HCT116 (cell line): Measurements from ENCODE around the gene MBD3L5. TPM values are rescaled to one million over a fixed set of nuclear protein-coding genes. Genes with fewer than 3 reads are reported as not detected.

Experiments
- ATAC-seq: fragments of 200-7000 bp; cut with Tn5 transposase; 2 replicates; pipeline ENCODE4 v1.9.1; 2020; ENCODE audit warnings: mild to moderate bottlenecking, moderate library complexity
- BruUV-seq: library from RNA; stranded (reverse); fragments of 400-500 nt; replicated peaks from 2 replicates; lab custom pipeline; 2021; lab: Mats Ljungman, UMichigan
- CTCF ChIA-PET: fragments of 300-600 bp; sonication (Branson Sonifier 250); formaldehyde crosslinking; loops from one replicate; lab custom pipeline; 2021; ENCODE audit warnings: antibody characterized with exemption; lab: Charles Lee
- POLR2A ChIA-PET: fragments of 300-600, 350-600 bp; sonication (Branson Sonifier 250); formaldehyde crosslinking; loops from one replicate; lab custom pipeline; 2021; ENCODE audit warnings: antibody characterized with exemption; lab: Charles Lee
- RAD21 ChIA-PET, 2 experiments: fragments of 300-600 bp; sonication (Branson Sonifier 250); formaldehyde crosslinking; loops; one replicate each; lab custom pipeline; 2023; ENCODE audit warnings: low total read pairs in 2 of 2; ENCODE audit not compliant: uncharacterized antibody in 2 of 2, unreplicated experiment in 2 of 2, low non-redundant PET in 1 of 2; lab: Charles Lee
- DNase-seq: peaks from one replicate; pipeline ENCODE4 v3.0.0-alpha.2; 2010; ENCODE audit warnings: low read depth, low spot score
- H2AFZ ChIP-seq: fragments of 200-600 bp; shearing (Covaris generic), sonication (generic); 2 replicates; pipeline ENCODE4 v1.6.1; 2017; ENCODE audit warnings: low read depth, mixed run types, mixed read lengths, antibody characterized with exemption, low read length; ENCODE audit not compliant: poor library complexity, severe bottlenecking
- H3K27ac ChIP-seq: 2 replicates; pipeline ENCODE4 v1.5.1; 2012; ENCODE audit warnings: low read depth, low read length
- H3K27me3 ChIP-seq: fragments of 200-600 bp; sonication (generic); 2 replicates; pipeline ENCODE4 v1.6.1; 2016; ENCODE audit warnings: mixed run types, low read length, mixed read lengths; ENCODE audit not compliant: insufficient read depth
- H3K36me3 ChIP-seq, 2 experiments: fragments of 200-500 bp in 1 of 2; fragments of 200-600 bp in 1 of 2; sonication (Bioruptor generic) in 1 of 2; sonication (generic) in 1 of 2; 2 replicates each; pipeline versions ENCODE4 v1.5.1 to v1.6.1; 2014 to 2016; ENCODE audit warnings: low read length in 2 of 2, inconsistent platforms in 1 of 2, mixed read lengths in 1 of 2, mixed run types in 1 of 2; ENCODE audit not compliant: insufficient read depth in 2 of 2, control insufficient read depth in 1 of 2
- H3K4me1 ChIP-seq, 2 experiments: fragments of 200-600 bp in 1 of 2; sonication (generic) in 1 of 2; 2 replicates each; pipeline versions ENCODE4 v1.5.1 to v1.6.1; 2012 to 2017; ENCODE audit warnings: low read length in 2 of 2, inconsistent platforms in 1 of 2, mild to moderate bottlenecking in 1 of 2, mixed read lengths in 1 of 2, mixed run types in 1 of 2, moderate library complexity in 1 of 2; ENCODE audit not compliant: insufficient read depth in 2 of 2, control insufficient read depth in 1 of 2
- H3K4me2 ChIP-seq: fragments of 200-600 bp; sonication (generic); 2 replicates; pipeline ENCODE4 v1.6.1; 2017; ENCODE audit warnings: mixed run types, low read length, mixed read lengths
- H3K4me3 ChIP-seq, 2 experiments: fragments of 200-600 bp in 1 of 2; sonication (generic) in 1 of 2; replicated peaks in 1 of 2; 2 replicates each; pipeline ENCODE4 v1.5.1; 2011 to 2016; ENCODE audit warnings: low read length in 2 of 2, control low read depth in 1 of 2, low read depth in 1 of 2, mild to moderate bottlenecking in 1 of 2, mixed read lengths in 1 of 2, mixed run types in 1 of 2
- H3K79me2 ChIP-seq: fragments of 200-600 bp; sonication (generic); 2 replicates; pipeline ENCODE4 v1.6.1; 2017; ENCODE audit warnings: mild to moderate bottlenecking, mixed run types, low read length, moderate library complexity, mixed read lengths; ENCODE audit not compliant: insufficient read depth
- H3K9ac ChIP-seq: fragments of 200-600 bp; sonication (generic); 2 replicates; pipeline ENCODE4 v1.6.1; 2016; ENCODE audit warnings: low read length, mixed read lengths
- H3K9me2 ChIP-seq: fragments of 200-600 bp; sonication (generic), shearing (Covaris generic); 2 replicates; pipeline ENCODE4 v1.6.1; 2017; ENCODE audit warnings: mixed run types, mild to moderate bottlenecking, moderate library complexity; ENCODE audit not compliant: insufficient read depth
- H3K9me3 ChIP-seq, 2 experiments: fragments of 200-500 bp in 1 of 2; fragments of 200-600 bp in 1 of 2; sonication (Bioruptor generic) in 1 of 2; sonication (generic) in 1 of 2; 2 replicates each; pipeline ENCODE4 v1.6.1; 2014 to 2017; ENCODE audit warnings: low read length in 2 of 2, mixed read lengths in 2 of 2, inconsistent platforms in 1 of 2, low read depth in 1 of 2, mild to moderate bottlenecking in 1 of 2, mixed run types in 1 of 2, moderate library complexity in 1 of 2; ENCODE audit not compliant: control insufficient read depth in 1 of 2, insufficient read depth in 1 of 2
- H4K20me1 ChIP-seq: fragments of 200-600 bp; sonication (generic), shearing (Covaris generic); 2 replicates; pipeline ENCODE4 v1.6.1; 2017; ENCODE audit warnings: mixed run types, mild to moderate bottlenecking, moderate library complexity; ENCODE audit not compliant: insufficient read depth
- CTCF ChIP-seq, 3 experiments: fragments of 200-600 bp in 1 of 3; sonication (generic) in 1 of 3; IDR thresholded peaks in 2 of 3; conservative IDR thresholded peaks in 1 of 3; 2 replicates each; pipeline ENCODE4 v1.5.1; 2012 to 2017; ENCODE audit warnings: low read depth in 2 of 3, low read length in 2 of 3, antibody characterized with exemption in 1 of 3, borderline replicate concordance in 1 of 3, control low read depth in 1 of 3, mild to moderate bottlenecking in 1 of 3, mixed read lengths in 1 of 3, mixed run types in 1 of 3, moderate library complexity in 1 of 3; ENCODE audit not compliant: insufficient read depth in 1 of 3
- POLR2AphosphoS5 ChIP-seq: IDR thresholded peaks from 2 replicates; pipeline ENCODE4 v1.6.1; 2011; ENCODE audit warnings: mild to moderate bottlenecking, low read depth, low read length, moderate library complexity
- SIN3A ChIP-seq: IDR thresholded peaks from 2 replicates; pipeline ENCODE4 v1.6.1; 2012; ENCODE audit warnings: low read depth
- SP1 ChIP-seq: IDR thresholded peaks from 2 replicates; pipeline ENCODE4 v1.6.1; 2012; ENCODE audit warnings: low read depth
- intact Hi-C: fragments of 100-400 bp; cut with micrococcal nuclease; formaldehyde crosslinking; loops from 2 replicates; pipeline ENCODE4 v1.10.0; 2022
- total RNA-seq: library from RNA; stranded (reverse); gene quantifications from one replicate; pipeline ENCODE4 v1.2.1, GENCODE V29; 2021; ENCODE audit not compliant: unreplicated experiment
- TF ChIP-seq, protein P1 (sequence below): IDR thresholded peaks from 2 replicates; pipeline ENCODE4 v1.6.1; 2012
- TF ChIP-seq, protein P2 (sequence below): IDR thresholded peaks from 2 replicates; pipeline ENCODE4 v1.6.1; 2012; ENCODE audit warnings: low read depth

The MBD3L5 gene
- total RNA-seq, 1 experiment from 2014 or later: not detected

DNA sequence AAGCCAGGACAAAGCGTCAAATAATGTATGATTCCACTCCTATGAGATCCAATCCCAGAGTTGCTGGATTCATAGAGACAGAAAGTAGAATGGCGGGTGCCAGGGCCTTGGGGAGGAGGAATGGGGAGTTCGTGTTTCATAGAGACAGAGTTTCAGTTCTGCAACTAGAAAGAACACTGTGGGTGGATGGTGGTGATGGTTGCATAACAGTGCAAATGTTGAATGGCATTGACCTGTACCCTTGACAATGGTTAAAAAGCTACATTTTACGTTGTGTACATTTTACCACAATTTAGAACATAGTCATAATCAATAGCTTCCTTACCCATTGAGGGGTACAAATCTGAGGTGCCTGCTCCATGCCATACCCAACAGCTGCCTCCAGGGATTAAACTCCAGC, 42.5 kb upstream of the MBD3L5 start:
- POLR2A ChIA-PET: no interaction called here
- peaks cover 12 to 15% of the 10 kb centered on the region in 2 experiments; a peak in 3 of 4 replicates for H3K9me3 ChIP-seq
- no TSS peak for BruUV-seq
- H3K4me1 ChIP-seq: no peaks in the 10 kb centered on the region
- ATAC-seq: no peak
- H3K36me3 ChIP-seq: no peaks in the 10 kb centered on the region
- no peaks in the 10 kb centered on the region for H3K79me2 ChIP-seq
- RAD21 ChIA-PET: no interaction called here
- CTCF ChIA-PET: no interaction called here
- intact Hi-C loops: no loop called here
- H3K27ac ChIP-seq: no peak overlapping the region
- H3K9me2 ChIP-seq: no peaks in the 10 kb centered on the region
- no peaks in the 10 kb centered on the region for H4K20me1 ChIP-seq
- H3K4me3 ChIP-seq: no peak overlapping the region
- DNase-seq: no peak
- no peak overlapping the region for H2AFZ ChIP-seq
- no peaks in the 10 kb centered on the region for H3K27me3 ChIP-seq
- TF ChIP-seq SIN3A (no peak), SP1 (no peak), CTCF (IDR thresholded peaks at IDR 0.05 in 2 of 3, conservative IDR thresholded peaks at IDR 0.05 in 1 of 3; ENCODE audit: borderline replicate concordance in 1 of 3, insufficient read depth in 1 of 3, low read depth in 2 of 3, low read length in 2 of 3) (no peak), POLR2AphosphoS5 (no peak)
- TF ChIP-seq, protein P1, sequence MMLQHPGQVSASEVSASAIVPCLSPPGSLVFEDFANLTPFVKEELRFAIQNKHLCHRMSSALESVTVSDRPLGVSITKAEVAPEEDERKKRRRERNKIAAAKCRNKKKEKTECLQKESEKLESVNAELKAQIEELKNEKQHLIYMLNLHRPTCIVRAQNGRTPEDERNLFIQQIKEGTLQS: no peak
- TF ChIP-seq, protein P2, sequence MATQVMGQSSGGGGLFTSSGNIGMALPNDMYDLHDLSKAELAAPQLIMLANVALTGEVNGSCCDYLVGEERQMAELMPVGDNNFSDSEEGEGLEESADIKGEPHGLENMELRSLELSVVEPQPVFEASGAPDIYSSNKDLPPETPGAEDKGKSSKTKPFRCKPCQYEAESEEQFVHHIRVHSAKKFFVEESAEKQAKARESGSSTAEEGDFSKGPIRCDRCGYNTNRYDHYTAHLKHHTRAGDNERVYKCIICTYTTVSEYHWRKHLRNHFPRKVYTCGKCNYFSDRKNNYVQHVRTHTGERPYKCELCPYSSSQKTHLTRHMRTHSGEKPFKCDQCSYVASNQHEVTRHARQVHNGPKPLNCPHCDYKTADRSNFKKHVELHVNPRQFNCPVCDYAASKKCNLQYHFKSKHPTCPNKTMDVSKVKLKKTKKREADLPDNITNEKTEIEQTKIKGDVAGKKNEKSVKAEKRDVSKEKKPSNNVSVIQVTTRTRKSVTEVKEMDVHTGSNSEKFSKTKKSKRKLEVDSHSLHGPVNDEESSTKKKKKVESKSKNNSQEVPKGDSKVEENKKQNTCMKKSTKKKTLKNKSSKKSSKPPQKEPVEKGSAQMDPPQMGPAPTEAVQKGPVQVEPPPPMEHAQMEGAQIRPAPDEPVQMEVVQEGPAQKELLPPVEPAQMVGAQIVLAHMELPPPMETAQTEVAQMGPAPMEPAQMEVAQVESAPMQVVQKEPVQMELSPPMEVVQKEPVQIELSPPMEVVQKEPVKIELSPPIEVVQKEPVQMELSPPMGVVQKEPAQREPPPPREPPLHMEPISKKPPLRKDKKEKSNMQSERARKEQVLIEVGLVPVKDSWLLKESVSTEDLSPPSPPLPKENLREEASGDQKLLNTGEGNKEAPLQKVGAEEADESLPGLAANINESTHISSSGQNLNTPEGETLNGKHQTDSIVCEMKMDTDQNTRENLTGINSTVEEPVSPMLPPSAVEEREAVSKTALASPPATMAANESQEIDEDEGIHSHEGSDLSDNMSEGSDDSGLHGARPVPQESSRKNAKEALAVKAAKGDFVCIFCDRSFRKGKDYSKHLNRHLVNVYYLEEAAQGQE: no peak
- no peak overlapping the region for H3K4me2 ChIP-seq
- no peak overlapping the region for H3K9ac ChIP-seq
